HepG2 (cell line): ENCODE data around the gene TUBG2. TPM values are rescaled to one million over a fixed set of nuclear protein-coding genes. Genes with fewer than 3 reads are reported as not detected.
A peak's percentile ranks its signal among the peaks of the same experiment; 100 is the strongest.

Experiments
- BRD4 ChIP-seq: sonication (generic); formaldehyde crosslinking; IDR thresholded peaks from 2 replicates; pipeline ENCODE4 v1.4.0; 2020; ENCODE audit warnings: missing genetic modification reagents
- FOXK1 ChIP-seq: sonication (generic); formaldehyde crosslinking; IDR thresholded peaks from 2 replicates; pipeline ENCODE4 v1.4.0; 2020; ENCODE audit warnings: low read depth, missing genetic modification reagents, borderline replicate concordance
- MAFF ChIP-seq: IDR thresholded peaks from 2 replicates; pipeline ENCODE4 v1.6.1; 2011; ENCODE audit warnings: low read depth, low read length, improper control_type of control experiment
- MAFG ChIP-seq: sonication (generic); formaldehyde crosslinking; IDR thresholded peaks from 2 replicates; pipeline ENCODE4 v1.5.1; 2020; ENCODE audit warnings: mild to moderate bottlenecking, missing genetic modification reagents
- PAX8 ChIP-seq: sonication (generic); formaldehyde crosslinking; IDR thresholded peaks from 2 replicates; pipeline ENCODE4 v1.8.0; 2022; ENCODE audit warnings: mild to moderate bottlenecking, missing genetic modification reagents, borderline replicate concordance
- SUZ12 ChIP-seq: fragments of 150-350 bp; IDR thresholded peaks from 2 replicates; pipeline ENCODE4 v1.6.1; 2014; ENCODE audit warnings: low read depth, low read length
- ZBTB38 ChIP-seq: sonication (generic); formaldehyde crosslinking; IDR thresholded peaks from 2 replicates; pipeline ENCODE4 v1.5.1; 2020; ENCODE audit warnings: mild to moderate bottlenecking, missing genetic modification reagents
- ZNF557 ChIP-seq: sonication (generic); formaldehyde crosslinking; IDR thresholded peaks from 2 replicates; pipeline ENCODE4 v1.4.0; 2020; ENCODE audit warnings: missing genetic modification reagents
- ZNF703 ChIP-seq: sonication (generic); formaldehyde crosslinking; IDR thresholded peaks from 2 replicates; pipeline ENCODE4 v1.5.1; 2020; ENCODE audit warnings: missing genetic modification reagents, mild to moderate bottlenecking, moderate library complexity, borderline replicate concordance
- ZNF75D ChIP-seq: sonication (generic); formaldehyde crosslinking; IDR thresholded peaks from 2 replicates; pipeline ENCODE4 v1.8.1; 2023; ENCODE audit warnings: missing genetic modification reagents, mild to moderate bottlenecking, borderline replicate concordance
- polyA plus RNA-seq, 8 experiments: library from polyadenylated mRNA; depleted of rRNA in 3 of 8; stranded (reverse) in 7 of 8; unstranded in 1 of 8; fragments of >200 nt; fragmentation: Illumina TruSeq in 4 of 8; extraction: Trizol in 4 of 8; gene quantifications; 2 replicates each; pipeline versions ENCODE4 v1.2.1 to v1.2.3, GENCODE V29; 2011 to 2016; ENCODE audit warnings: low read depth in 4 of 8, missing spikeins in 1 of 8, mixed read lengths in 1 of 8; ENCODE audit not compliant: insufficient read depth in 1 of 8
- total RNA-seq, 5 experiments: library from RNA; depleted of rRNA; stranded (reverse); fragments of >200 nt; fragmentation: Illumina TruSeq; extraction: Trizol; gene quantifications; 2 replicates each; pipeline ENCODE4 v1.2.3, GENCODE V29; 2016; ENCODE audit warnings: low read depth in 1 of 5
- TF ChIP-seq, protein P1 (sequence below): sonication (generic); formaldehyde crosslinking; IDR thresholded peaks from 2 replicates; pipeline ENCODE4 v1.4.0; 2020; ENCODE audit warnings: missing genetic modification reagents, mild to moderate bottlenecking, borderline replicate concordance
- TF ChIP-seq, protein P2 (sequence below): sonication (generic); formaldehyde crosslinking; IDR thresholded peaks from 2 replicates; pipeline ENCODE4 v1.8.0; 2022; ENCODE audit warnings: mild to moderate bottlenecking, missing genetic modification reagents, moderate library complexity
- TF ChIP-seq, protein P3 (sequence below): sonication (generic); formaldehyde crosslinking; IDR thresholded peaks from 2 replicates; pipeline ENCODE4 v1.4.0; 2020; ENCODE audit warnings: missing genetic modification reagents, borderline replicate concordance
- TF ChIP-seq, protein P4 (sequence below): sonication (generic); formaldehyde crosslinking; IDR thresholded peaks from 2 replicates; pipeline ENCODE4 v1.4.0; 2020; ENCODE audit warnings: missing genetic modification reagents
- TF ChIP-seq, protein P5 (sequence below), 2 experiments: fragments of 450-650 bp in 1 of 2; sonication (generic) in 1 of 2; formaldehyde crosslinking; IDR thresholded peaks; 2 replicates each; pipeline versions ENCODE4 v1.5.0 to v1.8.0; 2020 to 2022; ENCODE audit warnings: mild to moderate bottlenecking in 1 of 2, missing genetic modification reagents in 1 of 2
- TF ChIP-seq, protein P6 (sequence below): sonication (generic); formaldehyde crosslinking; IDR thresholded peaks from 2 replicates; pipeline ENCODE4 v1.4.0; 2020; ENCODE audit warnings: mild to moderate bottlenecking, low read depth, missing genetic modification reagents

Gene TUBG2
- total and polyA plus RNA-seq, 2 of the 13 experiments (the other 11 are each of a cell fraction or from before 2014, with no cell fraction given): 16.0 to 42.3 TPM

DNA sequence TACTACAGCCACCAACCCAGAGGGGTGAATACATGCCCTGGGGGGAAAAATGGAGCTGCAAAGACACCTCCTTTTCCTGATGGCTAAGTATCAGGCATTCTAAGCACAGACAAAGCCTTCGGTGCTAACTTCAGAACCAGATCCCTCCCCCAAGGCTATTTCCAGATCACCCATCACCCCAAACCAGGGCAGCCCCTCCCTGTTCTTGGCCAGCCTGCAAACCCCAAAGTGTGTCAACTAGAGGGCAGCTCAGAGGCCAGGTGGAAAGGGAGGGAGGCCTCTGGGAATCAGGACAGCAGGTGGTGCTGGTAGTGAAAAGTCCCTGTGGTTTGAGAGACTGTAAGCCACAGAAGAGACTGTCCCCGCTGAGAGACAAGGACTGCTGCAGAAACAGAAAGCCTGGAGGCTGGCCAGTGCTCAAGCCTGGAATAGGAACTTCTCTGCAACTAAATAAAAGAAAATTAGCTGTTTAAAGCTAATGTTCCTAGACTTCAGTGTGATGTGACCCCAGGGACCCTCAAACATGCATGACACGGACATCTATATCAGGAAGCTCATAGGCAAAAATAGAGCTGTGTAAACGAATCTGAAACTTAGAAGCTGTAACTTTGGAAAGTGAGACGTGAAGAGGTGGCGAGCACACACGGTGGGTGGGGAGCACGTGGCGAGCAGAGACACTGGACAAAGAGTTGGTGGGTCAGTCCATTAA is 40.5 kb upstream of the TUBG2 start (continued):
- TF ChIP-seq, protein P1, sequence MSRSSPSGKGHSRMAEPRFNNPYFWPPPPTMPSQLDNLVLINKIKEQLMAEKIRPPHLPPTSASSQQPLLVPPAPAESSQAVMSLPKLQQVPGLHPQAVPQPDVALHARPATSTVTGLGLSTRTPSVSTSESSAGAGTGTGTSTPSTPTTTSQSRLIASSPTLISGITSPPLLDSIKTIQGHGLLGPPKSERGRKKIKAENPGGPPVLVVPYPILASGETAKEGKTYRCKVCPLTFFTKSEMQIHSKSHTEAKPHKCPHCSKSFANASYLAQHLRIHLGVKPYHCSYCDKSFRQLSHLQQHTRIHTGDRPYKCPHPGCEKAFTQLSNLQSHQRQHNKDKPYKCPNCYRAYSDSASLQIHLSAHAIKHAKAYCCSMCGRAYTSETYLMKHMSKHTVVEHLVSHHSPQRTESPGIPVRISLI: peak; percentile 44; the same call in 1 of the 2 replicates
- TF ChIP-seq PAX8 (CRISPR knock-in tag) (no peak), BRD4 (CRISPR knock-in tag) (no peak), FOXK1 (CRISPR knock-in tag) (peak; percentile 28; the same call in 1 of the 2 replicates), ZNF557 (CRISPR knock-in tag) (no peak), ZBTB38 (CRISPR knock-in tag) (0 out of 2 replicates have a peak, but pooled peaks have one; percentile 59), ZNF703 (CRISPR knock-in tag) (no peak), SUZ12 (no peak), MAFF (no peak), MAFG (CRISPR knock-in tag) (no peak), ZNF75D (CRISPR knock-in tag) (no peak)
- TF ChIP-seq, protein P2, sequence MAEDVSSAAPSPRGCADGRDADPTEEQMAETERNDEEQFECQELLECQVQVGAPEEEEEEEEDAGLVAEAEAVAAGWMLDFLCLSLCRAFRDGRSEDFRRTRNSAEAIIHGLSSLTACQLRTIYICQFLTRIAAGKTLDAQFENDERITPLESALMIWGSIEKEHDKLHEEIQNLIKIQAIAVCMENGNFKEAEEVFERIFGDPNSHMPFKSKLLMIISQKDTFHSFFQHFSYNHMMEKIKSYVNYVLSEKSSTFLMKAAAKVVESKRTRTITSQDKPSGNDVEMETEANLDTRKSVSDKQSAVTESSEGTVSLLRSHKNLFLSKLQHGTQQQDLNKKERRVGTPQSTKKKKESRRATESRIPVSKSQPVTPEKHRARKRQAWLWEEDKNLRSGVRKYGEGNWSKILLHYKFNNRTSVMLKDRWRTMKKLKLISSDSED (CRISPR knock-in tag): no peak
- TF ChIP-seq, protein P3, sequence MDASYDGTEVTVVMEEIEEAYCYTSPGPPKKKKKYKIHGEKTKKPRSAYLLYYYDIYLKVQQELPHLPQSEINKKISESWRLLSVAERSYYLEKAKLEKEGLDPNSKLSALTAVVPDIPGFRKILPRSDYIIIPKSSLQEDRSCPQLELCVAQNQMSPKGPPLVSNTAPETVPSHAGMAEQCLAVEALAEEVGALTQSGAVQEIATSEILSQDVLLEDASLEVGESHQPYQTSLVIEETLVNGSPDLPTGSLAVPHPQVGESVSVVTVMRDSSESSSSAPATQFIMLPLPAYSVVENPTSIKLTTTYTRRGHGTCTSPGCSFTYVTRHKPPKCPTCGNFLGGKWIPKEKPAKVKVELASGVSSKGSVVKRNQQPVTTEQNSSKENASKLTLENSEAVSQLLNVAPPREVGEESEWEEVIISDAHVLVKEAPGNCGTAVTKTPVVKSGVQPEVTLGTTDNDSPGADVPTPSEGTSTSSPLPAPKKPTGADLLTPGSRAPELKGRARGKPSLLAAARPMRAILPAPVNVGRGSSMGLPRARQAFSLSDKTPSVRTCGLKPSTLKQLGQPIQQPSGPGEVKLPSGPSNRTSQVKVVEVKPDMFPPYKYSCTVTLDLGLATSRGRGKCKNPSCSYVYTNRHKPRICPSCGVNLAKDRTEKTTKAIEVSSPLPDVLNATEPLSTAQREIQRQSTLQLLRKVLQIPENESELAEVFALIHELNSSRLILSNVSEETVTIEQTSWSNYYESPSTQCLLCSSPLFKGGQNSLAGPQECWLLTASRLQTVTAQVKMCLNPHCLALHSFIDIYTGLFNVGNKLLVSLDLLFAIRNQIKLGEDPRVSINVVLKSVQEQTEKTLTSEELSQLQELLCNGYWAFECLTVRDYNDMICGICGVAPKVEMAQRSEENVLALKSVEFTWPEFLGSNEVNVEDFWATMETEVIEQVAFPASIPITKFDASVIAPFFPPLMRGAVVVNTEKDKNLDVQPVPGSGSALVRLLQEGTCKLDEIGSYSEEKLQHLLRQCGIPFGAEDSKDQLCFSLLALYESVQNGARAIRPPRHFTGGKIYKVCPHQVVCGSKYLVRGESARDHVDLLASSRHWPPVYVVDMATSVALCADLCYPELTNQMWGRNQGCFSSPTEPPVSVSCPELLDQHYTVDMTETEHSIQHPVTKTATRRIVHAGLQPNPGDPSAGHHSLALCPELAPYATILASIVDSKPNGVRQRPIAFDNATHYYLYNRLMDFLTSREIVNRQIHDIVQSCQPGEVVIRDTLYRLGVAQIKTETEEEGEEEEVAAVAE (CRISPR knock-in tag): peak; percentile 34; the same call in 1 of the 2 replicates
- TF ChIP-seq, protein P4, sequence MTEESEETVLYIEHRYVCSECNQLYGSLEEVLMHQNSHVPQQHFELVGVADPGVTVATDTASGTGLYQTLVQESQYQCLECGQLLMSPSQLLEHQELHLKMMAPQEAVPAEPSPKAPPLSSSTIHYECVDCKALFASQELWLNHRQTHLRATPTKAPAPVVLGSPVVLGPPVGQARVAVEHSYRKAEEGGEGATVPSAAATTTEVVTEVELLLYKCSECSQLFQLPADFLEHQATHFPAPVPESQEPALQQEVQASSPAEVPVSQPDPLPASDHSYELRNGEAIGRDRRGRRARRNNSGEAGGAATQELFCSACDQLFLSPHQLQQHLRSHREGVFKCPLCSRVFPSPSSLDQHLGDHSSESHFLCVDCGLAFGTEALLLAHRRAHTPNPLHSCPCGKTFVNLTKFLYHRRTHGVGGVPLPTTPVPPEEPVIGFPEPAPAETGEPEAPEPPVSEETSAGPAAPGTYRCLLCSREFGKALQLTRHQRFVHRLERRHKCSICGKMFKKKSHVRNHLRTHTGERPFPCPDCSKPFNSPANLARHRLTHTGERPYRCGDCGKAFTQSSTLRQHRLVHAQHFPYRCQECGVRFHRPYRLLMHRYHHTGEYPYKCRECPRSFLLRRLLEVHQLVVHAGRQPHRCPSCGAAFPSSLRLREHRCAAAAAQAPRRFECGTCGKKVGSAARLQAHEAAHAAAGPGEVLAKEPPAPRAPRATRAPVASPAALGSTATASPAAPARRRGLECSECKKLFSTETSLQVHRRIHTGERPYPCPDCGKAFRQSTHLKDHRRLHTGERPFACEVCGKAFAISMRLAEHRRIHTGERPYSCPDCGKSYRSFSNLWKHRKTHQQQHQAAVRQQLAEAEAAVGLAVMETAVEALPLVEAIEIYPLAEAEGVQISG (CRISPR knock-in tag): peak; percentile 58
- TF ChIP-seq, protein P5, sequence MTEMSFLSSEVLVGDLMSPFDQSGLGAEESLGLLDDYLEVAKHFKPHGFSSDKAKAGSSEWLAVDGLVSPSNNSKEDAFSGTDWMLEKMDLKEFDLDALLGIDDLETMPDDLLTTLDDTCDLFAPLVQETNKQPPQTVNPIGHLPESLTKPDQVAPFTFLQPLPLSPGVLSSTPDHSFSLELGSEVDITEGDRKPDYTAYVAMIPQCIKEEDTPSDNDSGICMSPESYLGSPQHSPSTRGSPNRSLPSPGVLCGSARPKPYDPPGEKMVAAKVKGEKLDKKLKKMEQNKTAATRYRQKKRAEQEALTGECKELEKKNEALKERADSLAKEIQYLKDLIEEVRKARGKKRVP (CRISPR knock-in tag; IDR thresholded peaks at IDR 0.05): peak in 1 of 2 experiments; percentile 16; a peak in 1 of 4 replicates
- TF ChIP-seq, protein P6, sequence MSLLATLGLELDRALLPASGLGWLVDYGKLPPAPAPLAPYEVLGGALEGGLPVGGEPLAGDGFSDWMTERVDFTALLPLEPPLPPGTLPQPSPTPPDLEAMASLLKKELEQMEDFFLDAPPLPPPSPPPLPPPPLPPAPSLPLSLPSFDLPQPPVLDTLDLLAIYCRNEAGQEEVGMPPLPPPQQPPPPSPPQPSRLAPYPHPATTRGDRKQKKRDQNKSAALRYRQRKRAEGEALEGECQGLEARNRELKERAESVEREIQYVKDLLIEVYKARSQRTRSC (CRISPR knock-in tag): no peak
